IPS-11a (cell line): ENCODE data around the gene C4orf50.

Experiments used
- H3K4me3 ChIP-seq: one replicate; pipeline ENCODE4 v1.5.1; 2013; ENCODE audit warnings: low read depth, low read length, control low read depth

Gene C4orf50

DNA sequence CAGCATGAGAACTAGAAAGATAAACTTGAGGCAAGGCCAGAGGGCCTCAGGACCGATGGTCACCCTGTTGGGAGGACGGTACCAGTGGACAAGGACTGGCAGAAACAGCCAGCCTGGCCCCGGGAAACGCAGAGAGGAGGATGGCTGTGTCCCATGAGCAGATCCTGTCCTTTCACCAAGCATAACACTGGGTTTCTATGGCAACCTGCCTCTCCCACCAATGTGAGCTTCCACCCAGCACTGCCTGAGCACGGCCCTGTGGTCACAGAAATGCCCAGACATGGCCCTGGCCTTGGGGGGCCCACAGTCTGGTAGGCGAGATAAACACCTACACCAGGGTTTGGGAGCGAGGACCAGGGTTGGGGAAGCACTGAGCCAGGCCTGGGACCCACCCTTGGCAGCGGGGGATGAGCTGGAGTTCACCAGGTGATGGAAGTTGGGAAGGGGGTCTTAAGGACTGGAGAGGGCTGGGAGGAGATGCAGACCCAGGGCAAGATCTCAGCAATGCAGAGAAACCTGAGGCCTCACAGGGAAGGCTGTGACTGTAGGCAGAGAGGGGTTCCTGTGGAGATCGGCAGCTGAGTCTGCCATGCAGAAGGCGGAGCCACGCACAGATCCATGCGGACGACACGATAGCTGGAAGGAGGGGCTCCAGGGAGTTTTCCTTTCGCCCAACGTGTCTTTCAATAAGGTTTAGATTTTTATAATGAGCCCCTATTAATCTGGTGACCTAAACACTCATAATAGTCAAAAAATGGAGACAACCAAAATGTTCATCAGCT lies 92.6 kb downstream of the C4orf50 start:
- H3K4me3 ChIP-seq, result no peak overlapping the region

DNA sequence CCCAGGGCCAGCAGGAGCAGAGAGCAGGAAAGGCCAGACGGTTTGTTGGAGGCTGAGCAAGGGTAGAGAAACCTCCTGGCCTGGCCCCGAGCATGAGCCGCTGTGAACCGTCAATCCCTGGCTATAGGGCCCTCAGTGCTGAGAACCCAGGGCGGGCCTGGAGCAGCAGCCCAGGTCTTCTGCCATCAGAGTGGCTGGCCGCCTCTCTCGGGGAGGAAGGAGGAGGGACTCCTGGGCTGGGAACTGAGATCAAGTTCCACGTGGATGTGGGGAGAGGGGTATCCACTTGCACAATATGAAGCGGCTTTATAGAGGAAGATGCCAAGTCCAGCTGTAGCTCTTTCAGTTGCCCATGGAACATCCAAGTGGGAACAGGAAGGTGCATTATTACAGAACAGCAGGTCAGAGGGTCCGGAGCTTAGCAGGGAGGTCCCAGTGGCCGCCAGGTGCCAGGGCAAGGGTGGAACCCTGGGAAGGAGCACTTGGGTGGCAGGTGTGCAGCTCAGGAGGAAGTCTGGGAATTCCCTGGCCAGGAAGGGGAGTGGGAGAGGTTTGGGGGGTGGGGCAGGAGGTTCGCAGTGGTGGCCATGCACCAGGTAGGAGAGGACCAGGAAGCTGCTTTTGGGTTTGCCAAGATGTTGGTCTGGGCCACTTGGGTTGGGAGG lies 93.6 kb downstream of the C4orf50 start:
- H3K4me3 ChIP-seq, result no peak overlapping the region

DNA sequence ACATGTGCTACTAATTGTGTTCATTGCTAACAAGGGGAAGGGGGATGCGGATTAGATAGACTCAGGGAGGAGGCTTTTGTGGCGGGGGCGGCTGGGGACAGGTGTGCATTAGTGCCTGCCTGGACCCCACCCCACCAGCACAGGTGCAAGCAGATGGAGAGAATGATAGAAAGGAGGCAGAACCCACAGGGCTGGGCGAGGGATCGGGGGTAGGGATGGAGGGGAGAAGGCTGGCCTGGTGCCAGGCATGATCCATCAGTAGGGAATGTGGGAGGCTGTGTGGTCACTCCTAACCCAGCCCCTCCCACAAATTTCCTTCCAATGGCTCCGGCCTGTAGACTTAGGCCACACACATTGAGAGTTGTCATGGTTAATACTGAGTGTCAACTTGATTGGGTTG lies 94.9 kb downstream of the C4orf50 start:
- H3K4me3 ChIP-seq, result no peak overlapping the region

DNA sequence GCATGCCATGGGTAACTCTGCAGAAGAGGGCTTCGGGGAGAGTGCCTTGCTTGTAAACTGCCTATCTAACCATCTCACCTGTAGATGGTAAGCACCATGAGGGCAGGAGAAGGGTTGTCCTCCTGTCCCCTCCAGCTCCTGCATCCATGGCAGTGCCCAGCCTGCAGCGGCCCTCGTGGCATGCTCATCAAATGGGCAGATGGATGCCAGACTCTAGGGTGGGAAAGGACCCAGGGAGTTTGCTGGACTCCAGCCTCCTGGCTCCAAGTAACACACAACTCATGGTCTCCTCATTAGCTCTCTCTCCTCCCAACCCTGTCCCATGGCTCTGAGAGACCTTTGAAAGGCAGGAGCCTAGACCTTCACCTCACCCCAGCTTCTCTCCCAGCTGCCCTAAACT lies 95.7 kb downstream of the C4orf50 start:
- H3K4me3 ChIP-seq, result no peak overlapping the region

DNA sequence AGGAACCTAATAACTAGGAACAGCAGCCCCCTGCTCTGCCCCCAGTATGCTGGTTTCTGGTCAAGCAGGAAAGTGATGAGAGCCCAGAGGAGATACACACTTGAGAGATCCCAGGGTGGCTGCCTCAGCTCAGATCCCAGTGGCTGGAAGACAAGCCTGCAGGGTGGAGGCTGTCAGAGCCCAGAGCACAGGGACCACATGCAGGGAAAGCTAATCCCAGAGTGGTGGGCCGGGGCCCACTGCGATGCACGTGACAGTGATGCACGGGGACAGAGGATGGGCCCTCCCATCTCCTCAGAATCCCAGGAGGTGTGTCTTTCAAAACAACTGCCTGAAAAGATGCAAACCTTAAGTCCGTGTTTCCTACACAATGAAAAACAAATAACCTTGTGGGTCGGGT lies 96.2 kb downstream of the C4orf50 start:
- H3K4me3 ChIP-seq, result no peak overlapping the region

DNA sequence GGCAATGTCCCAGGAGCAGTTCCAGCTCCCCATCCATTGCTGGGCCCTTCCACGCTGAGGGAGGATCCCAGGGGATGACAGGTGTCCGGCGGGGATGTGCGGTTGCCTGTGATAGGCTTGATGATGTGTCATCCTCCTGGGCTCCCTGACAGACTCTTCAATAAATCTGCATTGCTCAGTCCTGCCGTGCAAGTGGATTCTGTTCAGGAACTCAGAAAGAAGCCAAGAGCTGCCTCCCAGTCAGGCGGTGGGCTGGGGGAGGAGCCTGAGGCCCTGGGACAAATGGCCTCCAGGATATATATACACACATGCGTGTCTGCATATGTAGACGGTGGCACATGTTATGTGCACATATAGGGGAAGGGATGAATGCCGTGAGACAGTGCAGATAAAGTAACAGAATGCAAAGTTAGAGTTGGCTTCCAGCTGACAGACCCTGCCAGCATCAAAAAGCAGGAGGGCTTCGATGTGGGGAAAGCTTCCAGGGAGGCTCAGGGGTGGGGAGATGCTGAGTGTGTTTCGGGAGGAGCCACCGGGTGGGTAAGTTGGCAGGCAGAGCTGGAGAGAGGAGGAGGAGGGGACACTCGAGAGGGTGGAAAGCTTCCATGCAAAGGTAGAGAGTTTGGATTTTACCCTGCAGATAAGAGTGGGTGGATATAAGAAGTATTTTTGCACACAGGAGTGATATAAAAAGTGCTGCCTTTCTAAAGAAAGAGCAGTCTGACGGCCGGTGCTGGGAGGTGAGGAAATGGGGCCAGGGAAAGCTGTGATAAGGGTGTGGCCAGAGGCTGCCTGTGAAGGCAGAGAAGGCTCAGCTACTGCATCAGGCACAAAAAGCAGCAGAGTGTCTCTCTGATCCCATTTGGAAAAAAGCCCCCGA lies 96.9 kb downstream of the C4orf50 start:
- no peak overlapping the region for H3K4me3 ChIP-seq

DNA sequence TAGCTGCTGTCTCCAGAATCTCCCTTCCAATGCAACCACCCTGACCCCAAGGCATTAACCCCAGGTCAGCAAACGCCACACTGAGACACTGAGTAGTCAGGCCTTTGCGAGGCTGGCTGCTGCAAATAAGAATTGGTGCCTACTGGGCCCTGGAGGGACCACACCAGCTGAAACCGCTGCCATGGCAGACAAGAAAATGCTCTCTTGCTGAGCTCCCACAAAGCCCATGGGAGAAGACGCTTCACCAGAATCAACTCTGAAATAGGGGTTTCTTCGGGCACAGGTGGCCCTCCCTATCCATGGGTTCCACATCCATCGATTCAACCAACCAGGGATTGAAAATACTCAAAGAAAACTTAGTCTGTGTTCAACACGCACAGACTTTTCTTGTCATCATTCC lies 98.7 kb downstream of the C4orf50 start:
- H3K4me3 ChIP-seq, result no peak overlapping the region

DNA sequence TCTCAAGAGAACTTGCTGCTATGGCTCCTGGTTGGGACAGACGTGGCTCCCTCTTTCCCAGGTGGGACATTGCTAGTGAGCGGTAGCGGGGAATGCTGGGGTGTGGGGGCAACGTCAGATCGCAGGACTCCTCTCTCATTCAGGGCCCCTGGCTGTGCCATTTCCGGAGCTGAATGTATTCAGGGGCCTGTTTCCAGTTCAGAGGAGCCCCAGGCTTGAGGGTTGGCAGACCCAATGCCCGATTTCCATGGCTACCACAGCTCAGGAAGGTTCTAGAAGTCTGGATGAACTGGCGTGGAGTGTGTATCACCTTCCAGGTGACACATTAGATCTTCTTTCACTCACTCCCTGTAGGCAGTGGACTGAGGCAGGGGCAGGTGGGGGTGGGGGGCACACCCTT lies 99.2 kb downstream of the C4orf50 start:
- no peak overlapping the region for H3K4me3 ChIP-seq

DNA sequence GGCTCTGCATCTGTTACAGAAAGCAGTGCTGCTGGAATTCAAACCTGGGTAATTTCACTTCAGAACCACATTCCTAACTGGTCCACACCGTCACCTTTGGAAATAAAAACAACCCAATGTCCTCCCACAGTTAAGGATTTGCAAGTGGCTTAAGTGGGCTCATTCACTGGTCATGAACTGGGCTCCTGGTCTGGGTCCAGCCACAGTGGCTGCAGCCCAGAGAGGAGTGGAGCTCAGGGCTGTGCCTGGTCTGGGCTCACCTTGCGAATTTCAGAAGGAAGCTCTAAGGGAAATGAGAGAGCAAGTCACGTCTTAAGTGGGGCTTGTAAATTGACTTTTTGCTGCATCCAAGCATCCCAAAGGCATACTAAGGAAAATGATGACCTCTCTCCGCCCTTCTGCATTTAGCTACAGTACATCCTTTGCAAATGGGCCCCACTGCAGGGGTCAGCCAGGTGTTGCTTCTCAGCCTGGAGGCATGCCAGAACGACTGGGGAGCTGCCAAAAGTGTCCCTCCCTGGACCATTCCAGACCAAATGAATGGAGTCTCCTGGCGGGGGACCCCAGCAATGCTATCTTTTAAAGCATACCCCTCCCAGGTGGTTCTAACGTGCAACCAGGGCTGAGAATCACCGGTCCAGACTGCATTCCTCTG lies 99.8 kb downstream of the C4orf50 start:
- H3K4me3 ChIP-seq, result no peak overlapping the region

DNA sequence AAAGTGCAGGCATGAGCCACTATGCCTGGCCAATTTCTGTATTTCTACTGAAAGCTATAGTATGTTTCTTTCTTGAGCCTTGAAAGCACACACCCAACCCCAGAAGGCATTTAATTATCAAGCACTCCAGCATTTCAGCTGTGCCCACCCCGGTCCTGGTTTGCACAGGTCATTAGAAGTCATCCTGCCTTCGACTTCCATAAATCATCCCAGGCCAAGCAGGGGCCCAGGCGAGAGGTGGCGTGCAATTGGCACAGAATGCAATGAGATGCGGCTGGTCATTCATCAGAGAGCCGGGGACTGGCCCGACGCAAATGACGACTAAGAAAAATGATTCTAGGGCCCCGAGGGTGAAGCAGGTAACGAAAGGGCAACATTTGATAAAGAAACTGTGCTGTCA lies 100.6 kb downstream of the C4orf50 start:
- H3K4me3 ChIP-seq, result no peak overlapping the region

DNA sequence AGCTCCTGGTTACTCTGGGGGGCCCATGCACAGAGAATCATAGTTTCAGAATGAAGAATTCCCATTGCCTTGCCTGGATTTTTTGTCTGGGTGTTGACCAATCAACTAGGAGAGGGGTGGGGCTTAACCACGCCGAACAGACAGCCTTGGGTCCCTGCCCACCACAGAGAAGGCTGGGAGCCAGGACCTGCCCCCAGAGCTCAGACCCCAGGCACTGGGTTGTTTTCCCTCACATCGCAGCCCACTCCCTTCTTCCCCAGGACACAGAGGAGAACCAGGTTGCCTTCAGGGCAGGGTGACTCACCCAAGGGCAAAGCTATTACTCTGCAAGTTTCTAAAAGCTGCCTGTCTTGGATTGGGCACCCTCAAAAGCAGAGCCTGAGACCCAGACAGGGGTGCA lies 102.0 kb downstream of the C4orf50 start:
- H3K4me3 ChIP-seq, result no peak overlapping the region

DNA sequence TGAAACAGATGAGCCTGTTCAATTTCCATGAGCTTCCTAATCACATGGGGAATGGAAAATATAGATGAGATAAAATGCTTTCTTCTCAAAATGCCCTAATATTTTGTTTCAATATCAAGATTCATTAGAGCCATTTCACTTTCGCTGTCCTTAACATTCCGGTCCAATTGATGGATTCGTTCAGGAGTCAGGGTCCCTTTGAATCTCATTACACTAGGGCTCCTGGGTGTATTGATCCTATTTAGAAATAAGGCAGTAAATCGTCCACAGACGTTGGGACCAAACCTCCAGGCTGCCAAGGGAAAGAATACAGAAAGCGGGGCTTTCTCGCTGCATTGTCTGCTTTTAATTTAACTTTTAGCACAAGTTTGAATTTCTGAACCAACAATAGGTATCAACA lies 104.8 kb downstream of the C4orf50 start:
- H3K4me3 ChIP-seq, result no peak overlapping the region

DNA sequence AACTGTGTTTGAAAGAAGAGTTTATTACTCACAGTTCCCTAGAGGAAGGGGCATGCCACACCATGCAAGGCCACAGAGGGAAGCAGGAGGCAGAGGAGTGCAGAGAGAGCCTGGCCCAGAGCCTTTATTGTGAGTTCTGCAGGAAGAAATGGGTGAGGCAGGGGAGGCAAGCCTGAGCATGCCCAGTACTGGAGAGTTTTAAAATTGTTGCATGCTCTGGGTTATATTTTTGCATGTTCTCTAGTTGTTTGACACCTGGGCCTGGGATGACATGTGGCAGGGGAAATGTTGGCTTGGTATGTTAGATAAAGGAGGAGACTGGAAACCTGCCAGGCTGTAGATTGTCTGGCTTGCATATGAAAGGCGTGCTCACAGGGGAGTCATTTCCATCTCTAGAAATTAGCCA lies 105.6 kb downstream of the C4orf50 start:
- no peak overlapping the region for H3K4me3 ChIP-seq

DNA sequence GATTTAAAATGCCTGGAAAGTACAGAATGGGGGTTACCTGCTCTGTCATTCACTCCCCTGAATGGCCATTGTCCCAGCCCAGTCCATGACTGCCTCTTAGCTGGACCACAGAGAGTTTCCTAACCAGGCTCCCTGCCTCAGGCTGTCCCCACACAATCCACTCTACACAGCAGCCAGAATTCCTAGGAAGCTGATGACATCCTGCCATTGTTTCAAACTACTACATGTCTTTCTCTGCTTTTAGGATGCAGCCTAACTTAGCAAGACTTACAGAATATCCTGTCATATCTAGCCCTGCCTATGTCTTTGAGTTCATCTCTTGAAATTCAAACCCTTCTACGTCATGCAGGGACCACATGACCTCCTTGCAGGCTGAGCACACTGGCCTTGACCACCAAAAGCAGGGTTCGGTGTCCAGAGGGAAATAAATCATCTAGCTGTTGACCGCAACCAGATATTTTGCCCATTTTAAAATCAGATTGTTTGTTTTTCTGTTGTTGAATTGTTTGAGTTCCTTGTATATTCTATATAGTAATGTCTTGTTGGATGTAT lies 109.3 kb downstream of the C4orf50 start:
- no peak overlapping the region for H3K4me3 ChIP-seq

DNA sequence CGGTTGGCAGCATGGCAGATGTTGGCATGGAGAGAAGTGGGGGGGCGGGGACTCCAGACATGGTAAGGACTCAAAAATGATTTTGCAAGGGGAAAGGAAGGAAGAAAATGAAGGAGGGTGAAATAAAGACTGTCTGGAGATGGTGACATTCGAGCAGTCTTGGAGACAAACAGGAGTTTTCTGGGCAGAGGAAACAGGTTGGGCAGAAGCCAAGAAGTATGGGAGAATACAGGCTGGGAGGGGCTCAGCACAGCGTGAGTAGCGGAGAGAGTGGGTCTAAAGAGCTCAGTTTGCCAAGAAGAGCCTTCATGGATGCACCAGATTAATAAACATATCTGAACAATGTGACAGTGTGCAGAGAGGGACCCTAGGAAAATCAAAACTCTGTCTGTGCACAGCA lies 112.0 kb downstream of the C4orf50 start:
- H3K4me3 ChIP-seq, result no peak overlapping the region

DNA sequence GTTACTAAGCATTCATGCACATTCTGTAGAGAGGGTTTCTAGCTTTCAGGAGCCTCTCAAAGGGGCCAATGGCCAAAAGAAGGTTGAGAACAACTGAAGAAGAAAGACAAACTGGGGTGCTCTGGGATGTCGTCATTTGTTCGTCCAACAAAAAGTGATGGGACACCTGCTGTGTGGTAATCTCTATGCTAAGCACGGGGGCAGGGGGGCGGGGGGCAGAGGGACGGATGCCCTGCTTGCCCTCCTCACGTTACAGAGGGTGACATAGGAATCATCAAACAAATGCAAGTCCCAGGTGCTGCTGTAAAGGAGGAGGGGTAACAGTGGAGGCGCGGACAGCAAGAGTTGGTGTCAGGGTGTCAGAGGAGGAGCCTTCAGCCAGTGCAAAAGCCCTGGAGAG lies 112.5 kb downstream of the C4orf50 start:
- no peak overlapping the region for H3K4me3 ChIP-seq

DNA sequence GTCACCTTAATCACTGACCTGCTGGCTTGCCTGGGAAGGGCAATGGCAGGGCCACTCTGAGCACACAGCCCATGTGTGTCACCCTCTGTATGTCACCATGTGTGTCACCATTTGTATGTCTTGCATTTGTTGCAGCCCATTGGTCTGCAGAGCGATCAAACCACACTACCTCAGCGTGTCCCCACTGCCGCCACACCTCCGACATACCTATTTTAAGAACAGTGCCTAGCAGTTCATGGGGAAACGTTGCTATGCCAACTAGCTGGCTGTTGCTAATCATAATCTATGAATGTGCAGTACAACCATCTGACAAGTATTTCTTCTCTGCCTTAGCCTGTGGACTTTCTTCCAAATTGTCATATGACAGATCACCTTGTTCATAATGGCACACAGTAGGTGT lies 117.4 kb downstream of the C4orf50 start:
- H3K4me3 ChIP-seq, result no peak overlapping the region

DNA sequence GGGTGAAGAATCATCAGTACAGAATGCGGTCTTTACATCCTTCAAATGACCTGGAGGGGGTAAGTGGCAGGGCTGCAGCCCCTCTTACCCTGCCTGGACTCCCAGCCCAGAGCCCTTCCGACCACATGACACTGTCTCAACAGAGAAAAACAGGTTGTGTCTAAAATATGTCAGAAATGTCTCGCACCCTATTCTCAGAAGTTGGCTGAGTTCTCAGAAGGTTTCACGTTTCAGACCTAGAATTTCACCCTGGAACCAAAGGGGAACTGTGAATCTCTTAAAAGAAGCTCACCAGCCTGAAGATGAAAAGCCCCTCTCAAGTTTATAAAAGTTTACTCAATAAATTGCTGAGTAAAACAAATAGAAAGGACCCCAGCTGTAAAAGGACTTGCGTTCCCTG lies 118.3 kb downstream of the C4orf50 start:
- no peak overlapping the region for H3K4me3 ChIP-seq

DNA sequence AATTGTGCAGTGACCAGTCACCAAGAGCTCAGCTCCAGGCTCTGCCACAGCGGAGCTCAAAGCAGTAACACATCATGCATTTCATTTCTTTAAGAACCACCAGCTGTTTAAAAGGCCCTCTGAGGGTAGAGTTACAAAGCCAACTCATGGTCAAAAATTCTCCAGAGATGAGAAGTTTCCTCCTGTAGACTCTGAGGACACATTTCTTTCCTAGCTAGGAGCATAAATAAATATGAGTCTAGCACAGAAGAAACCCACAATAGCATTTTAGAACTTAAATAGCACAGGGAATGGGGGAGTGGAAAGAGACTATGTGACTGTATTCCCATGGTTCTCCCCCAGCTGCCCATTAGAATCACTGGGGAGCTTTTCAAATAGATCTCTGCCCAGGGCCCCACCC lies 118.8 kb downstream of the C4orf50 start:
- H3K4me3 ChIP-seq, result no peak overlapping the region

DNA sequence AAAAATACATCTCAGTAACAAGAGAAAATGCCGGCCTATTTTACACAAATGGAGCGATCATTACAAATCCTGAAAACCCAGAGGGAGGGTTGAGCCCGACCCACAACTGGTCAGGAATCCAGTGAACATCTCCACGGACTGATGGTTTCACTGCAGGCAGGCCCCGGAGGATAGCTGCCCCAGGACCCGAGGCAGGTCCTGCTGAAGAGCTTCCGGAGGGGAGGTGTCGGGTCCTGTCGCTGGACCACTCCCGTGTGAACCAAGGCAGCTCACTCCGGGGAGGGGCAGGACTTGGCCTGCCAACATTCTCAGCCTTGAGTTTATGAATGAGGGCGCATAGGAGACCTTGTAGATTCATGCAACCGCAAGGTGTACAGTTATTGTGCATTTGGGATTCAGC lies 120.6 kb downstream of the C4orf50 start:
- H3K4me3 ChIP-seq, result no peak overlapping the region

DNA sequence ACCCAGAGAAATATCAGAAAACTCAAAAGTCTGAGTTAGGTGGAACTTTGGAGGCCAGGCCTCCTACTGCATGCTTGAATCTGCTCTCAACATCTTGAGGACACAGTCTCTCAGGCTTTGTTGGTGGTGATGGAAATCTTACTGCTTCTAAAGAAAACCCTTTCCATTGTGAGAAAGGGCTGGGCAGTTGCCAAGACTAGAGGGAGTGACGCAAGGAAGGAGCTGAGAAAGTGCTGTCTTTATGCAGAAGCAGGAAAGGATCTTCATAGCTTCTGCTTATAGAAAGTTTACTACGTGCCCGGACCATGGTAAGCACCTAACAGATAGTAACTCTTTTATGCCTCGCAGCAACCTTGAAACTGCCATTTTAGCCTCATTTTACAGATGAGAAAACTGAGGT lies 122.9 kb downstream of the C4orf50 start:
- no peak overlapping the region for H3K4me3 ChIP-seq
